WTC11 (cell line): ENCODE measurements around the gene MCF2L. TPM values are rescaled to one million over a fixed set of nuclear protein-coding genes. Genes with fewer than 3 reads are reported as not detected.

Source experiments
- ATAC-seq: fragments of 200-7000 bp; cut with Tn5 transposase; 2 replicates; pipeline ENCODE4 v1.10.0; 2021; ENCODE audit warnings: mild to moderate bottlenecking, moderate library complexity
- CTCF ChIA-PET: fragments of 300-600 bp; sonication (Branson Sonifier 250); formaldehyde crosslinking; loops from one replicate; lab custom pipeline; 2021; ENCODE audit warnings: antibody characterized with exemption; lab: Charles Lee
- POLR2A ChIA-PET: fragments of 350-600 bp; sonication (Branson Sonifier 250); formaldehyde crosslinking; loops from one replicate; lab custom pipeline; 2021; ENCODE audit warnings: antibody characterized with exemption; lab: Charles Lee
- DNase-seq: peaks from one replicate; pipeline ENCODE4 v3.0.0; 2021; ENCODE audit warnings: low spot score
- H3K27ac Mint-ChIP-seq: 2 replicates; pipeline ENCODE4 v1.8.0; 2021; ENCODE audit warnings: mixed read lengths
- H3K27me3 Mint-ChIP-seq: 2 replicates; pipeline ENCODE4 v1.8.0; 2021; ENCODE audit warnings: low read depth, mild to moderate bottlenecking, moderate library complexity, mixed read lengths
- H3K36me3 Mint-ChIP-seq: 2 replicates; pipeline ENCODE4 v1.8.0; 2021; ENCODE audit warnings: mixed read lengths
- H3K4me1 Mint-ChIP-seq: 2 replicates; pipeline ENCODE4 v1.8.0; 2022; ENCODE audit warnings: mixed read lengths
- H3K4me3 Mint-ChIP-seq: 2 replicates; pipeline ENCODE4 v1.8.0; 2021; ENCODE audit warnings: mild to moderate bottlenecking, moderate library complexity, mixed read lengths
- H3K9me3 Mint-ChIP-seq: 2 replicates; pipeline ENCODE4 v1.8.0; 2021; ENCODE audit warnings: mixed read lengths
- CREB1 ChIP-seq: sonication (generic); formaldehyde crosslinking; IDR thresholded peaks from 2 replicates; pipeline ENCODE4 v1.8.0; 2023; ENCODE audit warnings: mild to moderate bottlenecking, missing genetic modification reagents
- CREM ChIP-seq: sonication (generic); formaldehyde crosslinking; IDR thresholded peaks from 2 replicates; pipeline ENCODE4 v1.8.1; 2022; ENCODE audit warnings: mild to moderate bottlenecking, missing genetic modification reagents, moderate library complexity
- E2F5 ChIP-seq: sonication (generic); formaldehyde crosslinking; IDR thresholded peaks from 2 replicates; pipeline ENCODE4 v1.8.1; 2022; ENCODE audit warnings: mild to moderate bottlenecking, moderate library complexity, missing genetic modification reagents
- FOXP1 ChIP-seq: sonication (generic); formaldehyde crosslinking; IDR thresholded peaks from 2 replicates; pipeline ENCODE4 v1.8.0; 2022; ENCODE audit warnings: missing genetic modification reagents, mild to moderate bottlenecking, moderate library complexity, borderline replicate concordance
- MLX ChIP-seq: sonication (generic); formaldehyde crosslinking; IDR thresholded peaks from 2 replicates; pipeline ENCODE4 v1.8.1; 2023; ENCODE audit warnings: mild to moderate bottlenecking, missing genetic modification reagents, moderate library complexity
- NFATC4 ChIP-seq: fragments of 250-450 bp; sonication (Bioruptor Pico); IDR thresholded peaks from 2 replicates; pipeline ENCODE4 v1.9.0; 2021; ENCODE audit warnings: mild to moderate bottlenecking
- NR2C2 ChIP-seq: sonication (generic); formaldehyde crosslinking; IDR thresholded peaks from 2 replicates; pipeline ENCODE4 v1.8.0; 2022; ENCODE audit warnings: mild to moderate bottlenecking, missing genetic modification reagents
- RELA ChIP-seq: sonication (generic); formaldehyde crosslinking; IDR thresholded peaks from 2 replicates; pipeline ENCODE4 v1.8.1; 2022; ENCODE audit warnings: missing genetic modification reagents, mild to moderate bottlenecking, borderline replicate concordance
- TCF7 ChIP-seq: sonication (generic); formaldehyde crosslinking; IDR thresholded peaks from 2 replicates; pipeline ENCODE4 v1.8.0; 2022; ENCODE audit warnings: mild to moderate bottlenecking, low read depth, missing genetic modification reagents, moderate library complexity
- ZNF416 ChIP-seq: fragments of 250-450 bp; sonication (Bioruptor Pico); IDR thresholded peaks from 2 replicates; pipeline ENCODE4 v1.9.0; 2021; ENCODE audit warnings: mild to moderate bottlenecking, inconsistent platforms
- ZNF423 ChIP-seq: fragments of 250-450 bp; sonication (Bioruptor Pico); IDR thresholded peaks from 2 replicates; pipeline ENCODE4 v2.1.2; 2022; ENCODE audit warnings: mild to moderate bottlenecking, moderate library complexity
- total RNA-seq: library from RNA; stranded (reverse); gene quantifications from 3 replicates; pipeline ENCODE4 v1.2.3, GENCODE V29; 2021
- TF ChIP-seq, protein P1 (sequence below): sonication (generic); formaldehyde crosslinking; IDR thresholded peaks from 2 replicates; pipeline ENCODE4 v1.8.0; 2023; ENCODE audit warnings: mild to moderate bottlenecking, missing genetic modification reagents
- TF ChIP-seq, protein P2 (sequence below): sonication (generic); formaldehyde crosslinking; IDR thresholded peaks from 2 replicates; pipeline ENCODE4 v1.8.1; 2023; ENCODE audit warnings: mild to moderate bottlenecking, moderate library complexity, missing genetic modification reagents
- TF ChIP-seq, protein P3 (sequence below): sonication (generic); formaldehyde crosslinking; IDR thresholded peaks from 2 replicates; pipeline ENCODE4 v1.8.0; 2022; ENCODE audit warnings: mild to moderate bottlenecking, missing genetic modification reagents
- TF ChIP-seq, protein P4 (sequence below): sonication (generic); formaldehyde crosslinking; conservative IDR thresholded peaks from 2 replicates; pipeline ENCODE4 v1.8.1; 2022; ENCODE audit warnings: mild to moderate bottlenecking, missing genetic modification reagents
- TF ChIP-seq, protein P5 (sequence below): sonication (generic); formaldehyde crosslinking; IDR thresholded peaks from 2 replicates; pipeline ENCODE4 v1.8.1; 2022; ENCODE audit warnings: low read depth, mild to moderate bottlenecking, moderate library complexity, missing genetic modification reagents, borderline replicate concordance

The MCF2L gene
- total RNA-seq, 1 experiment from 2014 or later: 34.8 TPM

DNA sequence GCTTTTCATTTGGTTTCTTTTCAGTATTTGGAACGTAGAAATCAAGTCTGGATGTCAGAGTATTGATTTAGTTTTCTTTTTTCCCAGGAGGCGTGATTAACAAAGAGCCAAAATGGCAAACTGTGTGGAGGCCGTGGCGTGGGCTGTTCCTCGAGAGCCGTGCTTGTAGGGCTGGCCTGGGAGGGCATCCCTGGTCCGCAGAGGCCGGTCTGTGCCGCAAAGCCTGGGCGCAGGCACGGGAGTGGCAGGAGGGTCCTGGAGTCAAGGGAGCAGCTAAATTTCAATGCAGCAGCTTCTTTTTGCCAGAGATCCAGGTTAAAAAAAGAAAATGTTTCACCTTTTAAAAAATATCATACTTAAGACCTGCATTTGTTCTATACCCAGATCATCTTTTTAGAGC, 13.1 kb upstream of the MCF2L start:
- H3K27ac Mint-ChIP-seq: 0 out of 2 replicates have a peak overlapping the region, but pooled peaks have one; percentile 28
- ChIA-PET CTCF (interaction anchor here (1.1 to 4.3 kb wide), 4 partner anchors 13 to 74 kb away, joined by 3 to 20 read pairs (median 8); no protein-coding TSS in a partner anchor), POLR2A (no interaction called here)
- no peak for DNase-seq
- no peaks in the 10 kb centered on the region for H3K9me3 Mint-ChIP-seq
- no peak overlapping the region for H3K4me3 Mint-ChIP-seq
- H3K27me3 Mint-ChIP-seq: no peaks in the 10 kb centered on the region
- H3K4me1 Mint-ChIP-seq: peaks cover 24% of the 10 kb centered on the region
- no peak for TF ChIP-seq ZNF416 (CRISPR knock-in tag)
- no peak for TF ChIP-seq E2F5
- TF ChIP-seq MLX (CRISPR knock-in tag): no peak
- TF ChIP-seq RELA: no peak
- TF ChIP-seq, protein P1, sequence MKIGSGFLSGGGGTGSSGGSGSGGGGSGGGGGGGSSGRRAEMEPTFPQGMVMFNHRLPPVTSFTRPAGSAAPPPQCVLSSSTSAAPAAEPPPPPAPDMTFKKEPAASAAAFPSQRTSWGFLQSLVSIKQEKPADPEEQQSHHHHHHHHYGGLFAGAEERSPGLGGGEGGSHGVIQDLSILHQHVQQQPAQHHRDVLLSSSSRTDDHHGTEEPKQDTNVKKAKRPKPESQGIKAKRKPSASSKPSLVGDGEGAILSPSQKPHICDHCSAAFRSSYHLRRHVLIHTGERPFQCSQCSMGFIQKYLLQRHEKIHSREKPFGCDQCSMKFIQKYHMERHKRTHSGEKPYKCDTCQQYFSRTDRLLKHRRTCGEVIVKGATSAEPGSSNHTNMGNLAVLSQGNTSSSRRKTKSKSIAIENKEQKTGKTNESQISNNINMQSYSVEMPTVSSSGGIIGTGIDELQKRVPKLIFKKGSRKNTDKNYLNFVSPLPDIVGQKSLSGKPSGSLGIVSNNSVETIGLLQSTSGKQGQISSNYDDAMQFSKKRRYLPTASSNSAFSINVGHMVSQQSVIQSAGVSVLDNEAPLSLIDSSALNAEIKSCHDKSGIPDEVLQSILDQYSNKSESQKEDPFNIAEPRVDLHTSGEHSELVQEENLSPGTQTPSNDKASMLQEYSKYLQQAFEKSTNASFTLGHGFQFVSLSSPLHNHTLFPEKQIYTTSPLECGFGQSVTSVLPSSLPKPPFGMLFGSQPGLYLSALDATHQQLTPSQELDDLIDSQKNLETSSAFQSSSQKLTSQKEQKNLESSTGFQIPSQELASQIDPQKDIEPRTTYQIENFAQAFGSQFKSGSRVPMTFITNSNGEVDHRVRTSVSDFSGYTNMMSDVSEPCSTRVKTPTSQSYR (CRISPR knock-in tag): no peak
- TF ChIP-seq FOXP1 (CRISPR knock-in tag): no peak
- no peaks in the 10 kb centered on the region for H3K36me3 Mint-ChIP-seq
- no peak for ATAC-seq

GRCh38 chr13:112956571-112957294, 12.3 kb upstream of the MCF2L start:
- CTCF ChIA-PET: interaction anchor here (1.0 to 4.3 kb wide), 6 partner anchors 9 to 73 kb away, joined by 3 to 20 read pairs (median 4); no protein-coding TSS in a partner anchor
- peak overlapping the region; percentile 17; the same call in 1 of the 2 replicates for H3K27ac Mint-ChIP-seq

GRCh38 chr13:112957295-112957677, 11.7 kb upstream of the MCF2L start:
- ATAC-seq: no peak
- POLR2A ChIA-PET: no interaction called here
- Mint-ChIP-seq H3K4me3 (no peak overlapping the region), H3K4me1 (peaks cover 17% of the 10 kb centered on the region)
- DNase-seq: no peak
- CTCF ChIA-PET: interaction anchor here (1.0 to 2.2 kb wide), 4 partner anchors 9 to 72 kb away, joined by 3 to 13 read pairs (median 4); no protein-coding TSS in a partner anchor
- TF ChIP-seq TCF7 (no peak), RELA (no peak), NFATC4 (CRISPR knock-in tag) (no peak), ZNF423 (CRISPR knock-in tag) (no peak), CREM (CRISPR knock-in tag) (no peak), CREB1 (CRISPR knock-in tag) (no peak), FOXP1 (CRISPR knock-in tag) (no peak), NR2C2 (CRISPR knock-in tag) (no peak)
- TF ChIP-seq, protein P2, sequence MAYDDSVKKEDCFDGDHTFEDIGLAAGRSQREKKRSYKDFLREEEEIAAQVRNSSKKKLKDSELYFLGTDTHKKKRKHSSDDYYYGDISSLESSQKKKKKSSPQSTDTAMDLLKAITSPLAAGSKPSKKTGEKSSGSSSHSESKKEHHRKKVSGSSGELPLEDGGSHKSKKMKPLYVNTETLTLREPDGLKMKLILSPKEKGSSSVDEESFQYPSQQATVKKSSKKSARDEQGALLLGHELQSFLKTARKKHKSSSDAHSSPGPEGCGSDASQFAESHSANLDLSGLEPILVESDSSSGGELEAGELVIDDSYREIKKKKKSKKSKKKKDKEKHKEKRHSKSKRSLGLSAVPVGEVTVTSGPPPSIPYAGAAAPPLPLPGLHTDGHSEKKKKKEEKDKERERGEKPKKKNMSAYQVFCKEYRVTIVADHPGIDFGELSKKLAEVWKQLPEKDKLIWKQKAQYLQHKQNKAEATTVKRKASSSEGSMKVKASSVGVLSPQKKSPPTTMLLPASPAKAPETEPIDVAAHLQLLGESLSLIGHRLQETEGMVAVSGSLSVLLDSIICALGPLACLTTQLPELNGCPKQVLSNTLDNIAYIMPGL: no peak
- TF ChIP-seq, protein P3, sequence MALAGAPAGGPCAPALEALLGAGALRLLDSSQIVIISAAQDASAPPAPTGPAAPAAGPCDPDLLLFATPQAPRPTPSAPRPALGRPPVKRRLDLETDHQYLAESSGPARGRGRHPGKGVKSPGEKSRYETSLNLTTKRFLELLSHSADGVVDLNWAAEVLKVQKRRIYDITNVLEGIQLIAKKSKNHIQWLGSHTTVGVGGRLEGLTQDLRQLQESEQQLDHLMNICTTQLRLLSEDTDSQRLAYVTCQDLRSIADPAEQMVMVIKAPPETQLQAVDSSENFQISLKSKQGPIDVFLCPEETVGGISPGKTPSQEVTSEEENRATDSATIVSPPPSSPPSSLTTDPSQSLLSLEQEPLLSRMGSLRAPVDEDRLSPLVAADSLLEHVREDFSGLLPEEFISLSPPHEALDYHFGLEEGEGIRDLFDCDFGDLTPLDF (CRISPR knock-in tag): no peak
- TF ChIP-seq, protein P4, sequence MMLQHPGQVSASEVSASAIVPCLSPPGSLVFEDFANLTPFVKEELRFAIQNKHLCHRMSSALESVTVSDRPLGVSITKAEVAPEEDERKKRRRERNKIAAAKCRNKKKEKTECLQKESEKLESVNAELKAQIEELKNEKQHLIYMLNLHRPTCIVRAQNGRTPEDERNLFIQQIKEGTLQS: no peak
- TF ChIP-seq, all 79 proteins: peak for 0
- no peaks in the 10 kb centered on the region for H3K9me3 Mint-ChIP-seq
- H3K36me3 Mint-ChIP-seq: no peaks in the 10 kb centered on the region
- H3K27ac Mint-ChIP-seq: no peak overlapping the region
- H3K27me3 Mint-ChIP-seq: no peaks in the 10 kb centered on the region

More at GRCh38 chr13:112956571-112957294, 12.3 kb upstream of the MCF2L start:
- DNase-seq (no peak), ATAC-seq (peak; percentile 47)
- POLR2A ChIA-PET: no interaction called here
- peak; percentile 80 for TF ChIP-seq ZNF423 (CRISPR knock-in tag)
- TF ChIP-seq, protein P5, sequence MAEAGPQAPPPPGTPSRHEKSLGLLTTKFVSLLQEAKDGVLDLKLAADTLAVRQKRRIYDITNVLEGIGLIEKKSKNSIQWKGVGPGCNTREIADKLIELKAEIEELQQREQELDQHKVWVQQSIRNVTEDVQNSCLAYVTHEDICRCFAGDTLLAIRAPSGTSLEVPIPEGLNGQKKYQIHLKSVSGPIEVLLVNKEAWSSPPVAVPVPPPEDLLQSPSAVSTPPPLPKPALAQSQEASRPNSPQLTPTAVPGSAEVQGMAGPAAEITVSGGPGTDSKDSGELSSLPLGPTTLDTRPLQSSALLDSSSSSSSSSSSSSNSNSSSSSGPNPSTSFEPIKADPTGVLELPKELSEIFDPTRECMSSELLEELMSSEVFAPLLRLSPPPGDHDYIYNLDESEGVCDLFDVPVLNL: no peak
- H3K4me3 Mint-ChIP-seq: no peak overlapping the region
- H3K36me3 Mint-ChIP-seq: no peaks in the 10 kb centered on the region
- H3K4me1 Mint-ChIP-seq: peaks cover 22% of the 10 kb centered on the region
- no peaks in the 10 kb centered on the region for H3K9me3 Mint-ChIP-seq
- no peaks in the 10 kb centered on the region for H3K27me3 Mint-ChIP-seq
